ENCODE measurements around the gene CGRRF1.

CGRRF1 gene

DNA sequence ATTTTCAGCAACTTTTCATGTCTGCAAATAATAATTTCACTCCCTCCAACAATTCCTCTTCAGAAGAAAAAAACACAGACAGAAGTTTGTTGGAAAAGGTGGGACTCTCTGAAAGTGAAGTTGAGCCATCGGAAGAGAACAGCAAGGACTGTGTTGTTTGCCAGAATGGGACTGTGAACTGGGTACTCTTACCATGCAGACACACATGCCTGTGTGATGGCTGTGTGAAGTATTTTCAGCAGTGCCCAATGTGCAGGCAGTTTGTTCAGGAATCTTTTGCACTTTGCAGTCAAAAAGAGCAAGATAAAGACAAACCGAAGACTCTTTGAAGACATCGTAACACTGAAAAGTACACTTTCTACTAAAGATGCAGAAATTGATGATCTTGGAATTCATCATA is 28.3 kb downstream of the CGRRF1 start:
- DNase-seq = no peak

DNA sequence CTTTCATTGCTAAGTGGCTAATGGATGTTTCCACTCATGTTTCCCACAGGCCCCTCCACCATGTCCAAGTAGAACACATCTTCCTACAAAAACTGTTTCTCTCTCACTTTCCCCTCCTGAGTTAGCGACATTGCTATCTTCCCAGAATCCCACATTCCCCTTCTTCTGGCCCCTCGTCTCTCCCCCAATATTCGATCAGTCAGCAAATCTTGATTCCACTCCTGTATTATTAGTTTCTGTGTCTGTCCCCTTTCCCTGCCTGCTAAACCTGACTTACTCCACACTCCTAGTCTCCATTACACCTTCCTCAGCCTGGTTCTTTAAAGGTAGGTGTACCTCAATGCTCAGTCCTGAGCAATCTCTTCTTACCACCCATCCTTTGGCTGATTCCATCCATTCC is 37.9 kb downstream of the CGRRF1 start:
- DNase-seq = no peak

DNA sequence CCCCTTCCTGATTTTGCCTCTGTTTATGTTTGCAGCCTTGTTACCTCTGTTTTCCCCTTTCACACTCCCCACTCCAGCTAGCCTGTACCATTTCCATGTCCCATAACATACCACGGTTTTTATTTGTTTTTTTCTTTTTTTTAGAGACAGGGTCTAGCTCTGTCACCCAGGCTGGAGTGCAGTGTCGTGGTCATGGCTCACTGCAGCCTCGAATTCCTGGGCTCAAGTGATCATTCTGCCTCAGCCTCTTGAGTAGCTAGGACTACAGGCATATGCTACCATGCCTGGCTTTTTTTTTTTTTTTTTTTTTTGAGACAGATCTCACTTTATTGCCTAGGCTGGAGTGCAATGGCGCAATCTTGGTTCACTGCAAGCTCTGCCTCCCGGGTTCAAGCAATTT is 38.8 kb downstream of the CGRRF1 start:
- DNase-seq = no peak

DNA sequence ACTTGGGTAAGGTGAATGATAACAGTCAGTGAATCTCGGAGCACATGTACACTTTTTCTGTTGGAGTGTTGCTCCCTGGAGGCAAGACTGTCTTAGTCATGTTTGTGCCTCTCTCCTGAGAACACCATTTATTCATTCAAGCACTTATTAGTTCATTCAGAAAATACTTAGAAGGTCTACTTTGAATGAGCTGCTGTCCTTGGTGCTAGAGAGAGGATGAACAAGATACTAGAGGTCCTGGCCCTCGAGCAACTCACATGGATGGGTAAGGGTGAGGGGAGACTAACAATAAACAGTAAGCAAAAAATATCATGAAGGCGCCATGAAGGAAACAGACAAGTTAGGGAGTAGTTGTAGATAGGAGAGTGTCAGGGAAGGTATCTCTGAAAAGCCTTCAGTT is 40.2 kb downstream of the CGRRF1 start:
- DNase-seq = no peak

DNA sequence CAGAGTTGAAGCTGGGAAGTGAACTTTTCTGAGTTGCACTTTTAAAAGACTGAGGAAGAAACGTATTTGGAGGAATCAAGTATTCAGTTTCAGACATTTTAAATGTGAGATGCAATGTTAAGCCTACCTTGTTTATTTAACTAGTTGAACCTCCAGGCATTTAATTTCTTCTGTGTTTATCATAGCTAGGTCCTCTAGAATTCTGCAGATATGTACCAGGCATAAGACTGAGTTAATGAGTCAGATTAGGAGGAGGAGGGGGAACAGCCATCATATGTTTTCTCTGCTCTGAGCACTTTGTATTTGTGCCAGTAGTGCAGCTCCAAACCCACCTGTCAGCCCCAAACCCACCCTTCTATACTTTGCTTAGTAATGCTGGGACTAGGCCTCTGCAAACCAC is 40.8 kb downstream of the CGRRF1 start:
- DNase-seq = no peak

DNA sequence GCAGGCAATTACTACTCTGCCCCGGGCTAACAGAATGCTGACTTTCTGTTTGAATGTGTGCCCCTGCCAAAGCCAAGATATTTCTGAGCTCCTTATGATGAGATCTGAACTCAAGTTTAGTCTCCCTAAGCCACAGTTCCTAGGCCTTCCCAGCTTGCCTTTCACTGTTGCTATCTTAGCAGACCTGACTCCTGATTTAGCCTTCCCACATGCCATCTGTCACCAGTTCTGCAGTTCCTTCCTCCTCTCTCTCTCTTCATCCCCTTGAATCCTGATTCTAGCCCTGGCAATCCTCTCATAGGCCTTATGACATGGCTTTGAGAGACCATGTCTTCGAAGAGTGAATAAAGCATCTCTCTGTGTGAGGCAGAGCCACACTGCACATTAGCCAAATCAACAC is 44.7 kb downstream of the CGRRF1 start:
- peak in 5 of 58 donors; percentile 3 to 30 (median 6) for DNase-seq

DNA sequence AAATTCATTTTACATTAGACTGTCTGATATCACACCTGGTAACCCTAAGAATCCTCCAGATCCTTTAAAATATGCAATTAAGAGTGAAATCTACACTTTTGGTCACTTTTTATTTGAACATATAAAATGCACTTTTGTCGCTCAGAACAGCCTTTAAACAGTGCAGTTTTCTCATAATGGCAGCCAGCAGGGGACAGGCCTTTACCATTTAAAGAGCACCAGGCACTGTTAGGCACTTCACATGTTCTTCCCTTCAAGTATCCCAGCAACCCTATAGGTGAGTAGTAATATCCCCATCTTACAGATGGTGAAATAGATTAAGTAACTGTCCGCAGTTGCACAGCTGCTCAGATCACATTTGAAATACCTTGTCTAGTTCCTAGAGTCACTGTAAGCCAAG is 45.9 kb downstream of the CGRRF1 start:
- no peak for DNase-seq

DNA sequence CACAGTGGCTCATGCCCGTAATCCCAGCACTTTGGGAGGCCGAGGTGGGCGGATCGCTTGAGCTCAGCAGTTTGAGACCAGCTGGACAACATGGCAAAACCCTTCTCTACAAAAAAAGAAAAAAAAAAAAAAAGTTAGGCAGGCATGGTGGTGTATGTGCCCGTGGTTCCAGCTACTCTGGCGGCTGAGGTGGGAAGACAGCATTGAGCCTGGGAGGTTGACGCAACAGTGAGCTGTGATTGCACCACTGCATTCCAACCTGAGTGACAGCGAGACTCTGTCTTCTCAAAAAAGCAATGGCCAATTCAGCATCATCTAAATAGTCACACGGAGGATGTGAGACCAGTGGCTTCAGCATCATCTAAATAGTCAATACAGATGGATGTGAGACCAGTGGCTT is 46.8 kb downstream of the CGRRF1 start:
- no peak for DNase-seq

DNA sequence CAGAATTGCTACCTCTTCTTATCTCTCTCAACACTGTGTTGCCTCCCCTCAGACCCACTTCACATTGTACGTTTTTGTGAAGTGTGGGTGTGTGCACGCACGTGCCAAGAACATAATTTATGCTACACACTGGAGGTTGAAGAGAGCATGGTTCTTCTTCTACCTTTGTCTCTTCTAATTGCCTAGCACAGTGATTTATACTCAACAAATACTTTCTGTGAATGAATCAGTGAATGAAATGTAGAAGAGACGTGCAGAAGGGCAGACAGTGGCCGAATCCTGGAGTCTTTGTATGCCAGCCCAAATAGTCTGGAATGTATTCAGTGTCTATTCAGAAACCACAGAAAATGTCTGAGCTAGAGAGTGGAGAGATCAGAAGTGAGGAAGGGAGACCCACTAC is 52.6 kb downstream of the CGRRF1 start:
- no peak for DNase-seq

DNA sequence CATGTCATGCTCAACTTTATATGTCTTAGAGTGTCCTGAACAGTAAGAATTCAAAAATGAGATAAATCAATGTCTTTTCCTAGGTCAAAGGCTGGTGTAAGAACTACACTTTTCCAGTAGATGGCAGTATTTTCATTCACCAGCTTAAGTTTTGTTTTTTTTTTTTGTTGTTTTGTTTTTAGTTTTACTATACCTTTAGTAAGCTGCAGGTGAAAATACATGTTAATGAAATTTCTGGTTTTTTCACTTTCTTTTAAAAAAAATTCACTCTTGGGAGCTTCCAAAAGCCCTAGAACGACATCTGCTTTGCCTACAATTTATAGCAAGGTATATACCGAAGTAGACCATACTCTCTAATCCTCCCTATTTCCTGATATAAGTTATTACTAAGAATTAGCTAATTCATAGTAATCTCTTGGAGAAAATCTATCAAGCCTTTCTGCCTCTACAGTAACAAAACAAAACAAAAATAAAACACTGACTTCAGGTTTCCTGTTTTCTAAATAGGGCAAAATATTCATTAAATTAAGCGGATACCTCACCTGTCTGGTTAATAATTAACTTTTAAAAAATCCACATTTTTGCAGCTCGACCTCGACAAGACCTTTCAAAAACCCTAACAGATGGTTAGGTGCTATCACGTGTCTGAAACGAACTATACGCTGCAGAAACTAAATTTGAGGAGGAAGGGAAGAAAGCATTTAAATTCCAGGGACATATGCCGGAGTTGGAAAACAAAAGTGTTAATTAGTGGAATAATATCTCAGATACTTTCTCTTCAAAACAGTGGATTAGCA is 54.6 kb downstream of the CGRRF1 start:
- no peak for DNase-seq

DNA sequence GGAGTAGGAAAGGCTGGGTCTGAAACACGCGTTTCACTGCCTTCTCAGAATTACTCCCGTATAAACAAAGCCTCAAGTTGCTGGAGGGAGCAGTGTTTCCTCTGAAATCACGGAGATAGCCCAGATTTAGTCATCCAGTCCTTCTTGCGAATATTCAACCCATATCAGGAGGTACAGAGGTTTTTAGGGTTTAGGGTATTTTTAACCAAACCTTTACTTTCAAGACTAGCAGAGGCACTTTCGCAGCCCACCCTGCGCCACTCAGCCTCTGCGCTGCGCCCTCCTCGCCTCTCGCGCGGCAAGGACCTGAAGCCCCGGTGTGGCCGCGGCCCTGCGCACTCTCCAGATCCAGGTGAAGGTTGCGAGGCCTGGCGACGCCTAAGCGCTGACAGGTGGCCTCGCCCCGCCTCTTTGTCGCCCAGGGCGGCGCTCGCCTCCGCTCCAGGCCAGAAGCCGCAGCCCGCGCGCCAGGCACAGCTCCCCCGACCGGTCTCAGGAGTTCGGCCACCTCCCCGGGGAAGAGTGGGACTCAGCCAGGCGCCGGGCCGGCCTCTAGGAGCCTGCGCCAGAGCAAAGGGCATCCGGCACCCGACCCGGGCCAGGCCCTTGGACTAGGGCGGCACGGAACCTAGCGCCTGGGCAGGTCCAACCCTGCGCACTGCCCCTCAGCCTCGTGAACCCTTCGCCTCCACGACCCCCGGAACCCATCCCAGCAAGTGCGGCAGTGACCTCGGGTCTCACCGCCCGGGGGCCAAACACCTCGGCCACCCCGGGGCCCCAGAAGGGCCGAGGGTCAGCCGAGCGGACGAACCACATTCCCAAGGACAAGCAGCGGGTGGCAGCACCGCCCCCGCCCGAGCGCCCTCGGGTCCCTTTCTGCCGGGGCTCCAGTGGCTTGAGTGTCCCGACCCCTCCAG is 55.4 kb downstream of the CGRRF1 start:
- DNase-seq = peak in 49 of 58 donors; percentile 21 to 78 (median 60)

DNA sequence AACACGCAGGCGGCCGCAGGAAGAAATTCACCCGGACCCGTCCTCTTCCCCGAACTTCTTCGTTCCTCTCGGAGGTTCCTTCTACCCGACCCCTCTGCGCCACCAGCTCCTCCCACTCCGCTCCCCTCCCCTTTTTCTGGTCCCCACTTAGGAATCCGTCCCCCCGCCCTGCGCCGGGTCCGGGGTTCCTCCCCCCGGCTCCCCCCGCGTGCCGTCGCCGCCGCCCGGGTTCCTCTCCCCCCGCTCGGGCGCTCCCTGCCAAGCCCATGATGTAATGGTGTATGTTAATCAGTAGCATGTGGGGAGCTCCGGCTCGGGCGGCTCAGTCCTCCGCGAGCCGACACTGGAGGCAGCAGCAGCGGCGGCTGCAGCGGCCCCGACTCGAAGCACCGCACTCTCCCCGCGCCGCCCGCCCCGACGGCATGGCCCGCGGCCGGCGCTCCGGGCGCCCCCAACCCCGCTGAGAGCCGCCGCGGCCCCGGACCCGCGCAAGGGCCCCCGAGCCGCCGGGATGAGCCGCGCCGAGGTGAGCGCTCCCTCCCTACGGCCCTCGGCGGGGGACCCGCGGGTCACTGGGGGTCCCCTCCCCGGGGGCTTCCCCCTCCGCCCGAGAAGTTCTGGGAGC is 56.2 kb downstream of the CGRRF1 start:
- DNase-seq = peak; percentile 37 to 93 (median 84)

DNA sequence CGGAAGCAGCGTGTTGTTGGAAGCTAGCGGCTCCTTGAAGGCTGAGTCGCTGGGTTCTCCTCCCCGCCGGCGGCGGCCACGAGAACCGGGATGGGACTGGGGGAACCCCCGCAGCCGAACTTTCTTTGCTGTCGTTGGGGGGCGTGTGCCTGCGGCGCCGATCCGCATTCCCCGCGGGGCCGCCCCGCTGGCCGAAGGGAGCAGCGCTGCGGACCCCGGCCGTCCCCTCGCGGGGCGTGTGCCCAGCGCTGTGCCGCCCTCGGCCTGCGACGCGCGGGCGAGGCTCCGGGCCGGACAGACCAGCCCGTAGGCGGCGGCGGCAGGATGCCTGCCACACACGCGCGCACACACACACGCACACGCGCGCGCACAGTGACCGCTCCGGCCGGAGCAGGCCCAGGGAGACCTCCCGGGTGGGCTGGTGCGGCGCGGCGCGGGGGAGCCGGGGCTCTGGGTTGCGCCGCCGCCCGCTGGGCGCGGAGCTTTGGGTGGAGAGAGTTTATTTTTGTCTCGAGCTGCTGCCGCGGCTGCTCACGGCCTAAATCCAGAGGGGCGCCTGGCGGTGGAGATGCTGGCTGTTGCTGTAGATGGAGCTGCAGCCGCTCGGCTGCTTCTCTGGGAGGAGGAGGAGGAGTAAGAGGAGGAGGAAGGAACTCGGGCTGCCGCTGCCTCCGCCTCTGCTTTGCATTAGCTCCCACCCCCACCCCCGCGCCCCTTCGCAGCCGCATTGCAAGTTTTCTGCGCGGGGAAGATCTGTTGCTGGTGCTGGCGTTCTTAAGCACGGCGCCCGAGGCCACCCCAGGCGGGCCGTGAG is 56.9 kb downstream of the CGRRF1 start, which contains the start of gene SAMD4A:
Gene SAMD4A (plus strand): TSS at position 719 of the 814 bp plus-strand sequence. CDS start 789 bp downstream, outside the sequence.
- peak in 55 of 58 donors; percentile 18 to 82 (median 66) for DNase-seq

DNA sequence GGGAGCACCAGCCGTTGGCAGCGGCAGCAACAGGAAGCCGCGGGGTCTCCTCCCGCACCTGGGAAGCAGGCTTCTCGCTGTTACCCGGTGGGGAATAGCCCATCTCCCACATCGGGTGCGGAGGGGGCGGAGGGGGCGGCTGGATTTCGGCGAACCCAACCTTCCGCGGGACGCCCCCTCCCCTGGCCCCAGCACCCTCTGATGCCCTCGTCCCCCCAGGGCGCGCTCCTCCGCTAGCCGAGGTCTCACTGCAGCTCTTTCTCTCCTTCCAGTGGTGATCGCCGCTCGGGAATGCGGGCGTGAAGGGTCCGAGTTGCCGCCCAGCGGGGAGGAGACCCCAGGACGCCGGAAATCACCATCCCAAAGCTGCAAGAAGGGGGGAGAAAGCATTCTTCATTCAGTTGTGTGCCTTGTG is 57.5 kb downstream of the CGRRF1 start:
- DNase-seq = peak in 16 of 58 donors; percentile 21 to 70 (median 41)

DNA sequence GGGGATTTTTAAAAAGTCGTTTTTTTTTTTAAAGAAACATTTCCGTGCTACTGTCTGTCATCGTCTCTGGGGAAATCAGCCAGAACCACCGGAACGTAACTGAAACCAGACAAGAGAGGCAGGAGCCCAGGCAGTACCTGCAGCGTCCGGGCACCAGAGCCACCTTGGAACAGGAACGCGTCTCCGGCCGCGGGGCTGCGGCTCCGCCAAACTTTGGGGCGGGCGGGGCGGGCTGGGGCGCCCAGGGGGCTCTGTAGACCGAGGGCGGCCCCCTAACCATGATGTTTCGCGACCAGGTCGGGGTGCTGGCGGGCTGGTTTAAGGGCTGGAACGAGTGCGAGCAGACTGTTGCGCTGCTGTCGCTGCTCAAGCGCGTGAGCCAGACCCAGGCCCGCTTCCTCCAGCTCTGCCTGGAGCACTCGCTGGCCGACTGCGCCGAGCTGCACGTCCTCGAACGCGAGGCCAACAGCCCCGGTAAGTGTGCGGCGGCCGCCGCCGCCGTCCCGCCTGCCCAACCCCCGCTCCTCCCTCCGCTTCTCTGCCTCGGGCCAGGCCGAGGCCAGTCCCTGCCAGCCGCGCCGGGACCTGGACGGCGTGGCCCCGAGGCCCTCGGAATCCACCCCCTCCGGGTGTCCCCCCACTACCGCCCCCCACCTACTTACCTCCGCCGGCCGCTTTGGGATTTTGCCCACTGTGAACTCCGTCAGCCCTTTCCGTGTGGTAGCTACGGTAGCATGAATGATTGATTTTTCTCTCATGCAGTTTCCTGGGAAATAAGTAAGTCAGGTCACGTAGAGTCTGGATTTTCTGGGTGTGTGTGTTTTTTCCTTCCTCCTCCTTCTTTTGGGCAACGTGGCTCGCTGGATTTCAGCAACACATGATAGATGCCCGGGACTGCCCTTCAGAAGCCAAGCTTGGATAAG is 58.2 kb downstream of the CGRRF1 start:
- peak in 48 of 58 donors; percentile 12 to 72 (median 44) for DNase-seq

DNA sequence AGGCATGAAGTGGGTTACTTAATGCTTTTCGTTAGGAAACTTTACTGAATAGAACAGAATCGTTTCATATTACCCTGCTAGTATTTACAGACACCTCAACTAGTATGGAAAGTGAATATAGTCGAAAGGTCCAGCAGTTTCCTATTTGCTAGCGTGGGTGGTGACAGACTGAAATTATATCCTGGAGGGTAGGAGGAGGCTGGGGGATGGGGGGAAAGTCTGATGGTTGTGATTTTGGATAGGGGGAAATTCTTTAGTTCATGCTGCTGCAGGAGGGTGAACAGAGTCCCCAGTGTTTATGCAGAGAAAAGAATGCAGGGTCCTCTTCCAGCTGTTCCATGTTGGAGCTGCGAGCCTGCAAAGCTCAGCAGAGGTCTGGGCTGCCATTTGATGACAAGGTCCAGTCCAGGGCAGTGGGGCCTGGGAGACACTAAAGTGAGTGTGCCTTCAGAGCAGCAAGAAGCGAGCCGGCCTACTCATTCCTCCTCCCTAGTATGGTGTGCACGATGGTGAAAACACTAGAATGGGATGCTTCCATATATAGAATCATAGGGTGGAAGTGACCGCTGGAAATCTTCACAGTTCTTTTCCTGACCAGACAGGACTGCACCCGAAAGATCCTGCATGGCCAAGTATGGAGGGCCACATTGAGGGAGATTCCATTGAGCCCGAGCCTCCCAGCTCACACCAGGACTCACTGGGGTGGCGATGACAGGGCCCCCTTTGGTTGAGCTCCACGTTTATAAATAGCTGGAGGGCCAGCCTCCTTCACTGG is 59.3 kb downstream of the CGRRF1 start:
- peak in 15 of 58 donors; percentile 1 to 42 (median 10) for DNase-seq

DNA sequence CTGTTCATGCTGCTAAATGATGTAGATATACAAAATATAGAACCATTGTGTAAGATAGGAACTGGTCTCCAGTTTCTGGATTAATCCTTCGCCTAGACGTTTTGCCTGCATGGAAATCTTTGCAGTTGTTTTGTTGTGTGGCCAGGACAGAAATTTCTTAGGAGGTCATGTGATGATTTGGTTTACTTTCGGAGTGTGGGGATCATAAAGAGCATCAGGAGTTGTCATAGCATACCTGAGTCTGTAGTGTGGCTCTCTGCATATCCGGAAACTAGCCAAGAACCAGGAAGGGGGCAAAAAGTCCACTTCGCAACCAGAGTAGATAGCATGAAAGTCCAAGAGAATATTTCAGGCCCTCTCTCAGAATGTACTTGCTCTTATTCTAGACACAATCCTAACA is 60.3 kb downstream of the CGRRF1 start:
- no peak for DNase-seq

DNA sequence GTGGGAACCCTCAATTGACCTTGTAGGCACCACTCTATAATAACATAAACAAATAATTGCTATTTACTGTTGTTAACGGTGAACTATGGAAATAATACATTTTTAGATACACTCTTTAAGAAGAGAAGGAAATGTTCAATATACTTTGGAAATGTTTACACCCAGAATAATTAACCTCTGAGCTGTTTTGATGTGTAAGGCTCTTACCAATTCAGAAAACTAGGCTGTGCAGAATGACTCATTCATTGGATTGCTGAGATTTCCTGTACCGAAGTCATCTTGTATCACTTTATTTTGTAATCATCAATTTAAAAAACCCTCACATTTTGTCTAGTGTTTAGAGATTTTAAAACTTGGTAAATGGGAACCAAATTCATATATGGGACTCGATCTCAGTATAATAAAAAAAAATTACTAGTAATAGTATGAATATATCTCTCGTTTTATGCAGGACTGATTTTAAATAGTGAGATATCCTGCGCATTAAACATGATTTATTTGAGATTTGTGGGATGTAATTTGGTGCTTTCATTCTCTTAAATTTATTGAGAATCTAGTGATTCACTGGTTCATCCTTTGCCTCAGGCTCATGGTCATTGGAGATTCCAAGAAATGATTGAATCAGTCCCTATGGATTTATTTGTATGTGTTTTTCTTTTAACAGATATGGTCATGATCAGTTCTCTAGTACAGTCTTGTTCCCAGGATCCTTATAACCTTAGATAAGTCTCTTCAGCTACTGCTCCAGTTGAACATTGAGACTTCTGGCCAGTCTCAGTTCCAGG is 61.1 kb downstream of the CGRRF1 start:
- no peak for DNase-seq
